B cell (primary cell): Measurements from ENCODE around the gene MKRN3. TPM values are rescaled to one million over a fixed set of nuclear protein-coding genes. Genes with fewer than 3 reads are reported as not detected.

Source experiments
- ATAC-seq: fragments of 200-7000 bp; cut with Tn5 transposase; one replicate; pipeline ENCODE4 v1.10.0; 2021; ENCODE audit warnings: low read depth, mild to moderate bottlenecking, moderate number of reproducible peaks, moderate library complexity
- CTCF ChIA-PET: fragments of 350-600 bp; sonication (Branson Sonifier 250); formaldehyde crosslinking; loops from one replicate; lab custom pipeline; 2021; ENCODE audit warnings: antibody characterized with exemption, inconsistent platforms; lab: Charles Lee
- POLR2A ChIA-PET: fragments of 350-600 bp; sonication (Branson Sonifier 250); formaldehyde crosslinking; loops from one replicate; lab custom pipeline; 2021; ENCODE audit warnings: antibody characterized with exemption; lab: Charles Lee
- DNase-seq: peaks from one replicate; pipeline ENCODE4 v3.0.0; 2013
- H2AFZ ChIP-seq: 2 replicates; pipeline ENCODE4 v1.6.1; 2012; ENCODE audit warnings: mild to moderate bottlenecking, low read depth, low read length; ENCODE audit not compliant: insufficient read depth, poor library complexity, severe bottlenecking
- H3K27ac ChIP-seq, 2 donors: 1 replicate in 1 of 2; 2 replicates in 1 of 2; pipeline ENCODE4 v1.5.1; 2012 to 2013; ENCODE audit warnings: low read length in 2 of 2, mild to moderate bottlenecking in 2 of 2, moderate library complexity in 1 of 2
- H3K27me3 ChIP-seq, 4 experiments: fragments of 200-600 bp in 1 of 4; sonication (generic) in 1 of 4; replicated peaks in 1 of 4; 1 replicate in 2 of 4; 2 replicates in 2 of 4; pipeline versions ENCODE4 v1.6.1 to v1.7.0; 2013 to 2016; ENCODE audit warnings: low read length in 3 of 4, mild to moderate bottlenecking in 2 of 4, mixed read lengths in 1 of 4, moderate library complexity in 1 of 4; ENCODE audit not compliant: insufficient read depth in 4 of 4, control insufficient read depth in 3 of 4; ENCODE audit errors: control extremely low read depth in 1 of 4
- H3K36me3 ChIP-seq, 2 experiments: replicated peaks in 1 of 2; 1 replicate in 1 of 2; 2 replicates in 1 of 2; pipeline versions ENCODE4 v1.6.1 to v1.7.1; 2013; ENCODE audit warnings: low read length in 1 of 2; ENCODE audit not compliant: insufficient read depth in 2 of 2, control insufficient read depth in 1 of 2; ENCODE audit errors: control extremely low read depth in 1 of 2, extremely low read depth in 1 of 2
- H3K4me1 ChIP-seq, 2 donors: fragments of 200-600 bp in 1 of 2; sonication (generic) in 1 of 2; 1 replicate in 1 of 2; 2 replicates in 1 of 2; pipeline versions ENCODE4 v1.5.1 to v1.6.1; 2013 to 2017; ENCODE audit warnings: low read length in 2 of 2; ENCODE audit not compliant: control insufficient read depth in 2 of 2, insufficient read depth in 2 of 2
- H3K4me2 ChIP-seq: replicated peaks from 2 replicates; pipeline ENCODE3; 2012; ENCODE audit warnings: mild to moderate bottlenecking, low read depth, low read length; ENCODE audit not compliant: poor library complexity, severe bottlenecking
- H3K4me3 ChIP-seq, 5 experiments: fragments of 200-600 bp in 1 of 5; sonication (generic) in 1 of 5; 1 replicate in 3 of 5; 2 replicates in 2 of 5; pipeline versions ENCODE4 v1.5.1 to v1.7.0; 2011 to 2016; ENCODE audit warnings: low read length in 4 of 5, mild to moderate bottlenecking in 4 of 5, low read depth in 2 of 5, control low read depth in 1 of 5, moderate library complexity in 1 of 5; ENCODE audit not compliant: insufficient read depth in 1 of 5; ENCODE audit errors: control extremely low read depth in 1 of 5, extremely low read depth in 1 of 5
- H3K79me2 ChIP-seq: fragments of 200-600 bp; sonication (generic); one replicate; pipeline ENCODE4 v1.6.0; 2016; ENCODE audit warnings: low read length; ENCODE audit not compliant: control insufficient read depth, insufficient read depth
- H3K9ac ChIP-seq: fragments of 200-600 bp; sonication (generic); 2 replicates; pipeline ENCODE4 v1.6.1; 2017; ENCODE audit warnings: mild to moderate bottlenecking, low read length, moderate library complexity
- H3K9me3 ChIP-seq, 3 donors: one replicate each; pipeline versions ENCODE4 v1.6.1 to v1.7.1; 2013; ENCODE audit warnings: low read length in 2 of 3; ENCODE audit not compliant: control insufficient read depth in 2 of 3, insufficient read depth in 1 of 3; ENCODE audit errors: control extremely low read depth in 1 of 3
- H4K20me1 ChIP-seq: 2 replicates; pipeline ENCODE4 v1.6.0; 2012; ENCODE audit warnings: mild to moderate bottlenecking, low read length; ENCODE audit not compliant: insufficient read depth, control insufficient read depth, poor library complexity, severe bottlenecking
- H3K27ac Mint-ChIP-seq: one replicate; pipeline ENCODE4 v1.8.0; 2021; ENCODE audit warnings: mixed read lengths
- H3K27me3 Mint-ChIP-seq: one replicate; pipeline ENCODE4 v1.8.0; 2021; ENCODE audit warnings: mixed read lengths
- H3K4me1 Mint-ChIP-seq: one replicate; pipeline ENCODE4 v1.8.0; 2021; ENCODE audit warnings: mixed read lengths
- H3K4me3 Mint-ChIP-seq: one replicate; pipeline ENCODE4 v1.8.0; 2021; ENCODE audit warnings: mixed read lengths
- H3K9me3 Mint-ChIP-seq: one replicate; pipeline ENCODE4 v1.8.0; 2022; ENCODE audit warnings: mixed read lengths; ENCODE audit not compliant: insufficient read depth
- EZH2 ChIP-seq: IDR thresholded peaks from 2 replicates; pipeline ENCODE4 v1.6.1; 2012; ENCODE audit warnings: borderline replicate concordance, low read depth, mild to moderate bottlenecking, moderate library complexity, low read length; ENCODE audit not compliant: insufficient read depth, poor library complexity, severe bottlenecking
- WGBS: methylation state at CpG from one replicate; pipeline ENCODE4 v1.1.5; 2013; ENCODE audit warnings: missing lambda C conversion rate; ENCODE audit not compliant: insufficient coverage; 5-methylcytosine and 5-hydroxymethylcytosine counted together
- intact Hi-C: fragments of 100-400 bp; cut with micrococcal nuclease; formaldehyde crosslinking; loops from one replicate; pipeline ENCODE4 v1.10.0; 2022
- polyA plus RNA-seq: library from polyadenylated mRNA; depleted of rRNA; stranded (reverse); fragments of >200 nt; gene quantifications from 2 replicates; pipeline ENCODE4 v1.2.3, GENCODE V29; 2012
- total RNA-seq, 2 donors: library from RNA; stranded (reverse); fragments of 120-200 nt in 1 of 2; gene quantifications; 1 replicate in 1 of 2; 2 replicates in 1 of 2; pipeline versions ENCODE4 v1.2.3 to v1.2.4, GENCODE V29; 2013 to 2022
- TF ChIP-seq, protein P1 (sequence below): fragments of 200-600 bp; IDR thresholded peaks from one replicate; pipeline ENCODE4 v1.8.0; 2022; ENCODE audit warnings: antibody characterized with exemption, mild to moderate bottlenecking

Gene MKRN3
- total and polyA plus RNA-seq, 2 donors (not counting 1 experiment from before 2014, with no cell fraction given) = 0.61 to 0.76 TPM

- POLR2A ChIA-PET = no interaction called here
- Histone ChIP-seq H3K4me3 (peak overlapping the region in 2 of 5 experiments; percentile 35 to 49), H3K9me3 (peaks cover 0 to 12% (median 2%) of the 10 kb centered on the region in 3 donors), H2AFZ (no peak overlapping the region), H3K36me3 (no peaks in the 10 kb centered on the region), H3K27me3 (peaks cover 0 to 4% (median 0%) of the 10 kb centered on the region in 4 experiments), H3K79me2 (no peaks in the 10 kb centered on the region), H3K4me2 (no peak overlapping the region), H3K4me1 (no peaks in the 10 kb centered on the region), H4K20me1 (no peaks in the 10 kb centered on the region), H3K27ac (no peak overlapping the region), H3K9ac (no peak overlapping the region)
- Mint-ChIP-seq H3K4me1 (no peaks in the 10 kb centered on the region), H3K27me3 (no peaks in the 10 kb centered on the region), H3K9me3 (no peaks in the 10 kb centered on the region), H3K27ac (no peak overlapping the region), H3K4me3 (peak overlapping the region; percentile 45)
- ATAC-seq (no peak), DNase-seq (no peak)
- CTCF ChIA-PET = no interaction called here
- TF ChIP-seq EZH2 = no peak
- TF ChIP-seq, protein P1, sequence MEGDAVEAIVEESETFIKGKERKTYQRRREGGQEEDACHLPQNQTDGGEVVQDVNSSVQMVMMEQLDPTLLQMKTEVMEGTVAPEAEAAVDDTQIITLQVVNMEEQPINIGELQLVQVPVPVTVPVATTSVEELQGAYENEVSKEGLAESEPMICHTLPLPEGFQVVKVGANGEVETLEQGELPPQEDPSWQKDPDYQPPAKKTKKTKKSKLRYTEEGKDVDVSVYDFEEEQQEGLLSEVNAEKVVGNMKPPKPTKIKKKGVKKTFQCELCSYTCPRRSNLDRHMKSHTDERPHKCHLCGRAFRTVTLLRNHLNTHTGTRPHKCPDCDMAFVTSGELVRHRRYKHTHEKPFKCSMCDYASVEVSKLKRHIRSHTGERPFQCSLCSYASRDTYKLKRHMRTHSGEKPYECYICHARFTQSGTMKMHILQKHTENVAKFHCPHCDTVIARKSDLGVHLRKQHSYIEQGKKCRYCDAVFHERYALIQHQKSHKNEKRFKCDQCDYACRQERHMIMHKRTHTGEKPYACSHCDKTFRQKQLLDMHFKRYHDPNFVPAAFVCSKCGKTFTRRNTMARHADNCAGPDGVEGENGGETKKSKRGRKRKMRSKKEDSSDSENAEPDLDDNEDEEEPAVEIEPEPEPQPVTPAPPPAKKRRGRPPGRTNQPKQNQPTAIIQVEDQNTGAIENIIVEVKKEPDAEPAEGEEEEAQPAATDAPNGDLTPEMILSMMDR = no peak
- WGBS = 93% methylated on average over 7 of the region's 14 CpGs
- intact Hi-C loops = no loop called here
Measured at GRCh38 chr15:23564821-23565394, 566 bp upstream of the MKRN3 start.

DNA sequence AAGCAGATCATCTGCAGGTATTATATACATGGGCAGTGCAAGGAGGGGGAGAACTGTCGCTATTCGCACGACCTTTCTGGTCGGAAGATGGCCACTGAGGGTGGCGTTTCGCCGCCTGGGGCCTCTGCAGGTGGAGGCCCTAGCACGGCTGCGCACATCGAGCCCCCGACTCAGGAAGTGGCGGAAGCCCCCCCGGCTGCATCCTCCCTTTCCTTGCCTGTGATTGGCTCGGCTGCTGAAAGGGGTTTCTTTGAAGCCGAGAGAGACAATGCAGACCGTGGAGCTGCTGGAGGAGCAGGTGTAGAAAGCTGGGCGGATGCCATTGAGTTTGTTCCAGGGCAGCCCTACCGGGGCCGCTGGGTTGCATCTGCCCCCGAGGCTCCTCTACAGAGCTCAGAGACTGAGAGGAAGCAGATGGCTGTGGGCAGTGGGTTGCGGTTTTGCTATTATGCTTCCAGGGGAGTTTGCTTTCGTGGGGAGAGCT lies 639 bp downstream of the MKRN3 start:
- CTCF ChIA-PET = no interaction called here

More for the DNA sequence above, 639 bp downstream of the MKRN3 start:
- H3K9ac ChIP-seq = no peak overlapping the region
- H3K9me3 Mint-ChIP-seq = no peaks in the 10 kb centered on the region
- no peak overlapping the region for H3K4me2 ChIP-seq
- H3K36me3 ChIP-seq = no peaks in the 10 kb centered on the region
- H3K4me1 Mint-ChIP-seq = no peaks in the 10 kb centered on the region
- H3K27me3 ChIP-seq = peaks cover 0 to 4% (median 0%) of the 10 kb centered on the region in 4 experiments
- POLR2A ChIA-PET = no interaction called here
- intact Hi-C loops = no loop called here
- no peak for DNase-seq
- peak overlapping the region in 1 of 2 donors; percentile 74 for H3K27ac ChIP-seq
- 78% methylated on average over 21 of the region's 22 CpGs for WGBS
- H4K20me1 ChIP-seq = no peaks in the 10 kb centered on the region
- peak; percentile 24 for ATAC-seq
- H2AFZ ChIP-seq = no peak overlapping the region
- no peaks in the 10 kb centered on the region for H3K27me3 Mint-ChIP-seq
- TF ChIP-seq EZH2 = no peak
- TF ChIP-seq, protein P1 = no peak
- no peak overlapping the region for H3K27ac Mint-ChIP-seq
- no peak overlapping the region for H3K4me3 Mint-ChIP-seq
- H3K4me3 ChIP-seq = peak overlapping the region in 3 of 5 experiments; percentile 19 to 49 (median 41)
- peaks cover 0 to 12% (median 0%) of the 10 kb centered on the region in 3 donors for H3K9me3 ChIP-seq
- no peaks in the 10 kb centered on the region for H3K4me1 ChIP-seq
- no peaks in the 10 kb centered on the region for H3K79me2 ChIP-seq
